GM20431 (cell line): Measurements from ENCODE around the gene AHI1.
"Not testable (repeated sequence)": the region's sequence is repeated elsewhere in the genome, so short reads cannot be mapped to it uniquely, and the experiment has no call there.

Source experiments
- in situ Hi-C: fragments of 300-500 bp; cut with MseI, MboI; formaldehyde crosslinking; loops from one replicate; pipeline ENCODE4 v1.15.0; 2020; ENCODE audit warnings: low sequenced_read_pairs; ENCODE audit not compliant: unreplicated experiment

AHI1 gene

GRCh38 chr6:135411339-135411738, 86.2 kb downstream of the AHI1 start:
- in situ Hi-C loops: no loop called here

GRCh38 chr6:135410856-135411255, 86.7 kb downstream of the AHI1 start:
- in situ Hi-C loops: no loop called here

- in situ Hi-C loops: no loop called here
Observed at GRCh38 chr6:135403584-135403983, 94.0 kb downstream of the AHI1 start.

GRCh38 chr6:135402311-135402710, 95.2 kb downstream of the AHI1 start:
- in situ Hi-C loops: no loop called here

- in situ Hi-C loops: no loop called here
Observed at GRCh38 chr6:135397172-135397952, 100.2 kb downstream of the AHI1 start.

GRCh38 chr6:135395136-135395535, 102.4 kb downstream of the AHI1 start:
- in situ Hi-C loops: no loop called here

- in situ Hi-C loops: no loop called here
Observed at GRCh38 chr6:135393289-135393688, 104.3 kb downstream of the AHI1 start.

- in situ Hi-C loops: no loop called here
Observed at GRCh38 chr6:135390458-135390857, 107.1 kb downstream of the AHI1 start.

GRCh38 chr6:135385299-135385698, 112.2 kb downstream of the AHI1 start:
- in situ Hi-C loops: no loop called here

- in situ Hi-C loops: no loop called here
Observed at GRCh38 chr6:135383766-135384165, 113.8 kb downstream of the AHI1 start.

- in situ Hi-C loops: no loop called here
Observed at GRCh38 chr6:135383301-135383700, 114.2 kb downstream of the AHI1 start.

- in situ Hi-C loops: no loop called here
Observed at GRCh38 chr6:135382182-135382628, 115.3 kb downstream of the AHI1 start.

- in situ Hi-C loops: no loop called here
Observed at GRCh38 chr6:135380793-135381192, 116.7 kb downstream of the AHI1 start.

GRCh38 chr6:135379647-135380046, 117.9 kb downstream of the AHI1 start:
- in situ Hi-C loops: no loop called here

- in situ Hi-C loops: no loop called here
Observed at GRCh38 chr6:135372758-135373157, 124.8 kb downstream of the AHI1 start.

GRCh38 chr6:135363622-135364021, 133.9 kb downstream of the AHI1 start:
- in situ Hi-C loops: not testable (repeated sequence)

GRCh38 chr6:135362124-135362523, 135.4 kb downstream of the AHI1 start:
- in situ Hi-C loops: no loop called here

GRCh38 chr6:135360222-135360621, 137.3 kb downstream of the AHI1 start:
- in situ Hi-C loops: no loop called here

- in situ Hi-C loops: no loop called here
Observed at GRCh38 chr6:135358985-135359384, 138.6 kb downstream of the AHI1 start.

- in situ Hi-C loops: no loop called here
Observed at GRCh38 chr6:135358251-135358821, 139.2 kb downstream of the AHI1 start.

- in situ Hi-C loops: no loop called here
Observed at GRCh38 chr6:135354407-135354806, 143.1 kb downstream of the AHI1 start.

- in situ Hi-C loops: no loop called here
Observed at GRCh38 chr6:135353113-135353512, 144.4 kb downstream of the AHI1 start.
